Measurements from ENCODE around the gene SMARCB1.

The SMARCB1 gene

GRCh38 chr22:23782703-23783102 lies 4.1 kb upstream of the SMARCB1 start:
- H2BK5ac ChIP-seq (ENCODE audit: low read length) = no peak overlapping the region
- no peaks in the 10 kb centered on the region for H3K36me3 ChIP-seq (ENCODE audit: control insufficient read depth, insufficient read depth, low read length)
- no peak overlapping the region for H3K18ac ChIP-seq (ENCODE audit: low read length)
- peaks cover 4% of the 10 kb centered on the region for H3K79me2 ChIP-seq (ENCODE audit: control insufficient read depth, insufficient read depth, low read length)
- H3K79me1 ChIP-seq (ENCODE audit: low read length) = peaks cover 3% of the 10 kb centered on the region
- H3K4ac ChIP-seq (ENCODE audit: low read depth, low read length) = no peak overlapping the region
- WGBS (ENCODE audit: extremely low coverage, insufficient coverage, low lambda C conversion rate) = no CpG with 5 or more reads among the region's 1 CpG
- no peak overlapping the region for H3K27ac ChIP-seq (ENCODE audit: low read depth, low read length)
- H2BK120ac ChIP-seq (ENCODE audit: low read depth, low read length) = no peak overlapping the region
- no peak overlapping the region for H3K4me3 ChIP-seq (ENCODE audit: low read length)
- no peak overlapping the region for H4K5ac ChIP-seq (ENCODE audit: low read length)
- no peak overlapping the region for H2BK15ac ChIP-seq (replicated peaks; ENCODE audit: low read depth)
- H3K23ac ChIP-seq (ENCODE audit: low read length) = no peak overlapping the region
- no peaks in the 10 kb centered on the region for H3K27me3 ChIP-seq (ENCODE audit: insufficient read depth, low read length, poor library complexity)
- DNase-seq = no peak
- H2AK5ac ChIP-seq (ENCODE audit: low read length) = no peak overlapping the region
- peaks cover 2% of the 10 kb centered on the region for H3K4me1 ChIP-seq (ENCODE audit: control insufficient read depth, low read depth, low read length)
- no peak overlapping the region for H3K9ac ChIP-seq (ENCODE audit: low read length)
- no peak overlapping the region for H4K8ac ChIP-seq (ENCODE audit: low read depth, low read length)
- H3K4me2 ChIP-seq (ENCODE audit: low read length) = no peak overlapping the region
- no peak overlapping the region for H3K56ac ChIP-seq (ENCODE audit: low read length)

- Histone ChIP-seq H2BK120ac (ENCODE audit: low read depth, low read length) (no peak overlapping the region), H3K79me1 (ENCODE audit: low read length) (peaks cover 6% of the 10 kb centered on the region), H3K9ac (ENCODE audit: low read length) (no peak overlapping the region), H3K36me3 (ENCODE audit: control insufficient read depth, insufficient read depth, low read length) (no peaks in the 10 kb centered on the region), H3K79me2 (ENCODE audit: control insufficient read depth, insufficient read depth, low read length) (peaks cover 12% of the 10 kb centered on the region), H3K27ac (ENCODE audit: low read depth, low read length) (no peak overlapping the region), H3K23ac (ENCODE audit: low read length) (no peak overlapping the region), H3K56ac (ENCODE audit: low read length) (no peak overlapping the region), H2AK5ac (ENCODE audit: low read length) (no peak overlapping the region), H4K8ac (ENCODE audit: low read depth, low read length) (no peak overlapping the region), H2BK15ac (replicated peaks; ENCODE audit: low read depth) (no peak overlapping the region), H4K5ac (ENCODE audit: low read length) (no peak overlapping the region), H3K4me2 (ENCODE audit: low read length) (no peak overlapping the region), H2BK5ac (ENCODE audit: low read length) (no peak overlapping the region), H3K4ac (ENCODE audit: low read depth, low read length) (no peak overlapping the region), H3K4me3 (ENCODE audit: low read length) (no peak overlapping the region), H3K18ac (ENCODE audit: low read length) (no peak overlapping the region), H3K27me3 (ENCODE audit: insufficient read depth, low read length, poor library complexity) (no peaks in the 10 kb centered on the region), H3K4me1 (ENCODE audit: control insufficient read depth, low read depth, low read length) (peaks cover 2% of the 10 kb centered on the region)
- DNase-seq = no peak
- no CpG with 5 or more reads among the region's 15 CpGs for WGBS (ENCODE audit: extremely low coverage, insufficient coverage, low lambda C conversion rate)
Observed at GRCh38 chr22:23783265-23784150, 3.3 kb upstream of the SMARCB1 start.

GRCh38 chr22:23784215-23784732 lies 2.5 kb upstream of the SMARCB1 start:
- no peak overlapping the region for H3K27ac ChIP-seq (ENCODE audit: low read depth, low read length)
- H3K9ac ChIP-seq (ENCODE audit: low read length) = no peak overlapping the region
- no peak overlapping the region for H3K4ac ChIP-seq (ENCODE audit: low read depth, low read length)
- no peak overlapping the region for H3K23ac ChIP-seq (ENCODE audit: low read length)
- H4K8ac ChIP-seq (ENCODE audit: low read depth, low read length) = no peak overlapping the region
- no CpG with 5 or more reads among the region's 8 CpGs for WGBS (ENCODE audit: extremely low coverage, insufficient coverage, low lambda C conversion rate)
- H3K79me1 ChIP-seq (ENCODE audit: low read length) = peaks cover 10% of the 10 kb centered on the region
- DNase-seq = no peak
- H2BK120ac ChIP-seq (ENCODE audit: low read depth, low read length) = no peak overlapping the region
- H3K56ac ChIP-seq (ENCODE audit: low read length) = no peak overlapping the region
- no peak overlapping the region for H2AK5ac ChIP-seq (ENCODE audit: low read length)
- H2BK5ac ChIP-seq (ENCODE audit: low read length) = no peak overlapping the region
- H4K5ac ChIP-seq (ENCODE audit: low read length) = no peak overlapping the region
- peaks cover 18% of the 10 kb centered on the region for H3K79me2 ChIP-seq (ENCODE audit: control insufficient read depth, insufficient read depth, low read length)
- H3K27me3 ChIP-seq (ENCODE audit: insufficient read depth, low read length, poor library complexity) = no peaks in the 10 kb centered on the region
- H2BK15ac ChIP-seq (replicated peaks; ENCODE audit: low read depth) = no peak overlapping the region
- no peak overlapping the region for H3K4me2 ChIP-seq (ENCODE audit: low read length)
- H3K18ac ChIP-seq (ENCODE audit: low read length) = no peak overlapping the region
- peaks cover 3% of the 10 kb centered on the region for H3K4me1 ChIP-seq (ENCODE audit: control insufficient read depth, low read depth, low read length)
- H3K4me3 ChIP-seq (ENCODE audit: low read length) = no peak overlapping the region
- H3K36me3 ChIP-seq (ENCODE audit: control insufficient read depth, insufficient read depth, low read length) = no peaks in the 10 kb centered on the region

- Histone ChIP-seq H3K23ac (ENCODE audit: low read length) (no peak overlapping the region), H3K4me3 (ENCODE audit: low read length) (no peak overlapping the region), H3K4ac (ENCODE audit: low read depth, low read length) (peak overlapping the region; percentile 82), H3K79me2 (ENCODE audit: control insufficient read depth, insufficient read depth, low read length) (peaks cover 33% of the 10 kb centered on the region), H3K36me3 (ENCODE audit: control insufficient read depth, insufficient read depth, low read length) (no peaks in the 10 kb centered on the region), H2AK5ac (ENCODE audit: low read length) (peak overlapping the region; percentile 4), H3K27ac (ENCODE audit: low read depth, low read length) (no peak overlapping the region), H2BK15ac (replicated peaks; ENCODE audit: low read depth) (no peak overlapping the region), H2BK120ac (ENCODE audit: low read depth, low read length) (no peak overlapping the region), H3K27me3 (ENCODE audit: insufficient read depth, low read length, poor library complexity) (no peaks in the 10 kb centered on the region), H3K18ac (ENCODE audit: low read length) (peak overlapping the region; percentile 12), H3K4me2 (ENCODE audit: low read length) (peak overlapping the region; percentile 76), H3K4me1 (ENCODE audit: control insufficient read depth, low read depth, low read length) (peaks cover 3% of the 10 kb centered on the region), H3K56ac (ENCODE audit: low read length) (peak overlapping the region; percentile 96), H3K9ac (ENCODE audit: low read length) (peak overlapping the region; percentile 85), H4K5ac (ENCODE audit: low read length) (no peak overlapping the region), H4K8ac (ENCODE audit: low read depth, low read length) (no peak overlapping the region), H2BK5ac (ENCODE audit: low read length) (no peak overlapping the region), H3K79me1 (ENCODE audit: low read length) (peaks cover 18% of the 10 kb centered on the region)
- no peak for DNase-seq
- no CpG with 5 or more reads among the region's 9 CpGs for WGBS (ENCODE audit: extremely low coverage, insufficient coverage, low lambda C conversion rate)
Observed at GRCh38 chr22:23786261-23786710, 480 bp upstream of the SMARCB1 start.

GRCh38 chr22:23787600-23787896 lies 782 bp downstream of the SMARCB1 start:
- peaks cover 27% of the 10 kb centered on the region for H3K79me1 ChIP-seq (ENCODE audit: low read length)
- H3K56ac ChIP-seq (ENCODE audit: low read length) = peak overlapping the region; percentile 96
- H3K27me3 ChIP-seq (ENCODE audit: insufficient read depth, low read length, poor library complexity) = no peaks in the 10 kb centered on the region
- H3K18ac ChIP-seq (ENCODE audit: low read length) = no peak overlapping the region
- DNase-seq = no peak
- H4K8ac ChIP-seq (ENCODE audit: low read depth, low read length) = no peak overlapping the region
- no peak overlapping the region for H2BK5ac ChIP-seq (ENCODE audit: low read length)
- peaks cover 2% of the 10 kb centered on the region for H3K36me3 ChIP-seq (ENCODE audit: control insufficient read depth, insufficient read depth, low read length)
- H3K4me2 ChIP-seq (ENCODE audit: low read length) = peak overlapping the region; percentile 99
- H3K4me3 ChIP-seq (ENCODE audit: low read length) = peak overlapping the region; percentile 98
- H3K79me2 ChIP-seq (ENCODE audit: control insufficient read depth, insufficient read depth, low read length) = peaks cover 43% of the 10 kb centered on the region
- H2BK15ac ChIP-seq (replicated peaks; ENCODE audit: low read depth) = no peak overlapping the region
- peak overlapping the region; percentile 80 for H3K23ac ChIP-seq (ENCODE audit: low read length)
- H3K4ac ChIP-seq (ENCODE audit: low read depth, low read length) = no peak overlapping the region
- H2AK5ac ChIP-seq (ENCODE audit: low read length) = no peak overlapping the region
- no peak overlapping the region for H2BK120ac ChIP-seq (ENCODE audit: low read depth, low read length)
- no peak overlapping the region for H4K5ac ChIP-seq (ENCODE audit: low read length)
- H3K27ac ChIP-seq (ENCODE audit: low read depth, low read length) = no peak overlapping the region
- H3K9ac ChIP-seq (ENCODE audit: low read length) = peak overlapping the region; percentile 98
- H3K4me1 ChIP-seq (ENCODE audit: control insufficient read depth, low read depth, low read length) = peaks cover 3% of the 10 kb centered on the region
- WGBS (ENCODE audit: extremely low coverage, insufficient coverage, low lambda C conversion rate) = no CpG with 5 or more reads among the region's 5 CpGs
